ENCODE measurements around the gene BRI3. TPM values are rescaled to one million over a fixed set of nuclear protein-coding genes. Genes with fewer than 3 reads are reported as not detected.
A peak's percentile ranks its signal among the peaks of the same experiment; 100 is the strongest.

BRI3 gene
- polyA plus RNA-seq, 3 donors: 80.7 to 98.3 (median 89.0) TPM

GRCh38 chr7:98251601-98252424 is 29.7 kb upstream of the BRI3 start, which contains the start of gene TECPR1:
Gene TECPR1, minus strand, starts transcription at chr7:98252232. Its CDS starts 6,086 bp downstream, at chr7:98246146.
- peak; percentile 62 to 85 (median 70) for DNase-seq (ENCODE audit: low read depth in 3 of 3, low spot score in 2 of 3)

DNA sequence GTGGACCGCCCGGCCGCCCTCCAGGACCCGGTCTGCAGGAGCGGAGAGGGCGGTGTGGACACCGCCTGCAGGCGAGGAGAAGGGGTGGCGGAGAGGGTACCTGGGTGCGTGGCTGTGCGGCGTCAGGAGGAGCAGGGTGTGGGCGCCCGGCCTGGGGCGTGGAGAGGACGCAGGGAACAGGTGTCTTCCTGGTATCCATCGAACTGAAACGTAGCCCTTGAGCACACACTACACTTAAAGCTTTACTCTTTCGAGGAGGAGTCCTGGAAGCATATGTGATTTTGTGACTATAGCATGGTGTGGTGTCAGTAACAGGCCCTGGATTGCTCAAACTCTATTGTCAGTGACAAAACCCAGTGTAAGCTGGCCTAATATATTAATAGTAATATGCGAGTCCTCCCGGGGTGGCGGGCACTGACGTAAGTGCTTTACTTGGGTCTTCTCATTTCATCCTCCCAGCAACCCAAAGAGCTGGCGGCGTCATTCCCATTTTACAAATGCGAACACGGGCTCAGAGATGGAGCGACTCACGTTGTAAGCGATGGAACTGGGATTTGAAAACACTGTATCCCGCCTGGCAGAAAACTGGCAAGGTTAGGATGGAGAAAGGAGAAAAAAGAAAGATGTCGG is 28.9 kb upstream of the BRI3 start:
- DNase-seq (ENCODE audit: low read depth in 3 of 3, low spot score in 2 of 3): no peak

- no peak for DNase-seq (ENCODE audit: low read depth in 3 of 3, low spot score in 2 of 3)
Measured at GRCh38 chr7:98254516-98254915, 27.0 kb upstream of the BRI3 start.

DNA sequence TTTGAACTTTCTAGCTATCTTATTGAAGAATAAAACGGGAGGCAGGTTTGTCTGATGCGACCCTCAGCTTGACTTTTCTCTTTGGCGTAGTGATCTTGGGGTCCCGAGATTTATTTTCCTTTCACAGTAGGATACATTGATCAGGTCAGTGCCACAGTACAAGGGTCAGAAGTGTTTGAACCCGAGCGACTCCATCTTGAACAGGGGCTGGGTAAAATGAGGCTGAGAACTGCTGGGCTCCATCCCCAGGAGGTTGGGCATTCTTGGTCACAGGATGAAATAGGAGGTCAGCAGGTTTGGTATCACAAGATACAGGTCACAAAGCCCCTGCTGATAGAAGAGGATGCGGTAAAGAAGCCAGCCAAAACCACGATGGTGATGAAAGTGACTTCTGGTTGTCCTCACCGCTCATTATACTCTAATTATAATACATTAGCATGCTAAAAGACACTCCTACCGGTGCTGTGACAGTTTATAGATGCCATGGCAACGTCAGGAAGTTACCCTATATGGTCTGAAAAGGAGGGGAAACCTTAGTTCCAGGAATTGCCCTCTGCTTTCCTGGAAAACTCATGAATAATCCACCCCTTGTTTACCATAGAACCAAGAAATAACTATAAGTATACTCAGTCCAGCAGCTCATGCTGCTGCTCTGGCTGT is 26.4 kb upstream of the BRI3 start:
- DNase-seq (ENCODE audit: low read depth in 3 of 3, low spot score in 2 of 3): no peak

GRCh38 chr7:98256431-98256830 is 25.1 kb upstream of the BRI3 start:
- DNase-seq (ENCODE audit: low read depth in 3 of 3, low spot score in 2 of 3): no peak

DNA sequence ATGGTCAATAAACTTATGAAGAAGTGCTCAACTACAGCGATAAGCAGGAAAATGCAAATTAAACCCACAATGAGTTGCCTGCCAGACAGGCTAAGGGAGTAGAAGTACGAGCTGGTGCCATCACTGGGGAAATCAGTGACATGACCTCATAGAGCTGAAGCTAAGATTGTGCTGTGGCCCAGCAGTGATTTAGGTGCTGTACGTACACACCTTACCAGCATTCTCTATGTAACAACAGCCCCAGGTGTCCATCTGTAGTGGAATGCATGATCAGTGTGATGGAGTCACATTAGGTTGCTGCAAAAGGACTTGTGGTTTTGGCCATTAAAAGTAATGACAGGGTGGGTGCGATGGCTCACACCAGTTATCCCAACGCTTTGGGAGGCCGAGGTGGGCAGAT is 23.8 kb upstream of the BRI3 start:
- no peak for DNase-seq (ENCODE audit: low read depth in 3 of 3, low spot score in 2 of 3)

DNA sequence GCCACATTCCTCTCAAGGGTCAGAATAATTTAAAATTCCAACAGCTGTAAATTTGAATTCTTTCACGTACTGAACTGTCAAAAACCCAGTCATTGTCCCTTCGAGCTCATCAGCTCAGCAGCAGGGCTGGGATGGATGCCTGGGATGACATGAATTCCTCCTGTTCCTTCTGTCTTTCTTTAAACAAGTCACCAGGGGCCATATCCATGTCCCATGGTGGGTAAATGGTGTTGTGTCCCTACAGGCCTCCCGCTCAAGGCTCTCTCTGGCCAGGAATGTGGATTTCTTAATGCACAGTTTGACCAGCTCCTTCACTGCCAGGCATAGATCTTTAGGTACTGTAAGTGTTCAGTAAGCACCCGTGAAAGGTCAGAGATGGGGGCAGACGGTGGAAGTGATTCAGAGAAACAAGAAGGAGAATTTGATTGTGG is 15.6 kb upstream of the BRI3 start:
- no peak for DNase-seq (ENCODE audit: low read depth in 3 of 3, low spot score in 2 of 3)

DNA sequence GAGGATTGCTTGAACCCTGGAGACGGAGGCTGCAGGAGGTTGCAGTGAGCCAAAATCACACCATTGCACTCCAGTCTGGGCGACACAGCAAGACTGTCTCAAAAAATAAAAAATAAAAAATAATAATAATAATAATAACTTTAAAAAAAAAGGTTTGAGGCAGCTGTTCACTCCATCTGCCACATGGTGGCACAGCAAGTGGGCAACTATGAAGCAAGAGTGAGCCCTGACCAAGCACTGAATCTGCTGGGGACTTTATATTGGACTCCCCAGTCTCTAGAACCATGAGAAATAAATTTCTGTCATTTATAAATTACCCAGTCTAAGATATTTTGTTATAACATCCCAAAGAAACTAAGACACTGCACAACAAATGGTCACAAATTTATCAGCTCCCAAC is 14.6 kb upstream of the BRI3 start:
- no peak for DNase-seq (ENCODE audit: low read depth in 3 of 3, low spot score in 2 of 3)

DNA sequence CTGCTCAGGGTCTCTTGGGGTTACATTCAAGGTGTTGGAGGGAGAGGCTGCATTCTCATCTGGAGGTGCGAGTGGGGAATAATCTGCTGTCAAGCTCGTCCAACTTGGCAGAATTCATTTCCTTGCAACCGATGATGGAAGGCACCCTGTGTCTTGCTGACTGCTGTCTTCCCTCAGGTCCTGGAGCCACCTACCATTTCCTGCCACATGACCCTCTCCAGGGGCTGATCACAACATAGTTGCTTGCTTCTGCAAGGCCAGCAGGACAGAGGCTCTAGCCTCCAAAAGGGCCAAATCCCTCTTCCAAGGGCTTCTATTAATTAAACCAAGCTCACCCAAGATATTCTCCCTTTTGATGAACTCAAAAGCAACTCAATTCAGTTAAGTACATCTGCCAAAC is 14.2 kb upstream of the BRI3 start:
- DNase-seq (ENCODE audit: low read depth in 3 of 3, low spot score in 2 of 3): no peak

DNA sequence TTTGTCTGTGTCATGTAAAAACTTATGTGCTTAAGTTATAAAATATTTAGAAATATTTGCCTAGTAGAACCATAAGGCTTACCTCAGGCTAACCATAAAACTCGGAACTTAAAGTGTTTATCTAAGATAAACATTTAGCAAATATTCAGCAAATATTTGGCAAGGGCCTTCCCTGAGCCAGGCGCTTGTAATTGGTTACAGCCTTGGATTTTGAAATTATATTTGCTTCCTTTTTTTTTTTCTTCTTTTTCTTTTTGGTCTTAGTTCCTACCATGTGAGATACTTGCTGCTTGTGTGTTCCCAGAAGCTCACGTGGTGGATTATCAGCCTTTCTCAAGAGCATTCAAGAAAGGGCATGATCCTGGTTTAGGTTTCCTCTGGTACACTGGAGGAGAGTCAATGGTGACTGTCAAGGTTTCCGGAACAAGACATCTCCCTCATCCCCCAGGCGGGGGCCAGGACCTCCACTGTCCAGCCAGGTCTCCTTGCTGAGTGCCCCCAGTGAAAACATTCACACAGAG is 5.2 kb upstream of the BRI3 start:
- no peak for DNase-seq (ENCODE audit: low read depth in 3 of 3, low spot score in 2 of 3)

GRCh38 chr7:98278408-98278807 is 3.1 kb upstream of the BRI3 start:
- no peak for DNase-seq (ENCODE audit: low read depth in 3 of 3, low spot score in 2 of 3)

DNA sequence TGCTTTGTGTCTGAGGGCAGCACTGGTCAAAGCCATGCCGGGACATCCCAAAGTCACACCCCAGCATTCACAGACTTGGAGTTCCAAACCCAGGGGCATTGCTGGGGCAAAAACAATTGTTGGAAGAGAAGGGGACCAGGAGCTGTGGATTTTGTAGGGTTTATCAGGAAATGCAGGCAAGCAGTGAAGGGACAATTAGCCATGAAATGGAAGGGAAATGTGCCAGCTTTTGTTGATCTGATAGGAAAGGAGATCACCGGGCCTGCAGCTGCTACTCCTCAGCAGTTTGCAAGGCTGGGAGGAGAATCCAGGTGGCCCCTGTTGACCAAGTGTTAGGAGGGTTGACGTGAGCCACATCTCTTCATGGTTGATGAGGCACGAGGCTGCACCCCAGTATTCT is 2.5 kb upstream of the BRI3 start:
- no peak for DNase-seq (ENCODE audit: low read depth in 3 of 3, low spot score in 2 of 3)

DNA sequence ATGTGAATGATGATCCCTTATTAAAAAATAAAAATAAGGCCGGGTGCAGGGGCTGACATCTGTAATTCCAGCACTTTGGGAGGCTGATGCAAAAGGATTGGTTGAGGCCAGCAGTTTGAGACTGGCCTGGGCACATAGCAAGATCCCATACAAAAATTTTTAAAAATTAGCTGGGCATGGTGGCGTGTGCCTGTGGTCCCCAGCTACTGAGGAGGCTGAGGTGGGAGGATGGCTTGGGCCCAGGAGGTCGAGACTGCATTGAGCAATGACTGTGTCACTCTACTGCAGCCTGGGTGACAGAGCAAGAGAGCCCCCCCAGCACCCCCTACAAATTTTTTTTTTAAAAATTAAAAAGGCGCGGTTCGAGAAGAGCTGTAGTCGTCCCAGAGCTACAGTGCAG is 1.2 kb upstream of the BRI3 start:
- no peak for DNase-seq (ENCODE audit: low read depth in 3 of 3, low spot score in 2 of 3)

DNA sequence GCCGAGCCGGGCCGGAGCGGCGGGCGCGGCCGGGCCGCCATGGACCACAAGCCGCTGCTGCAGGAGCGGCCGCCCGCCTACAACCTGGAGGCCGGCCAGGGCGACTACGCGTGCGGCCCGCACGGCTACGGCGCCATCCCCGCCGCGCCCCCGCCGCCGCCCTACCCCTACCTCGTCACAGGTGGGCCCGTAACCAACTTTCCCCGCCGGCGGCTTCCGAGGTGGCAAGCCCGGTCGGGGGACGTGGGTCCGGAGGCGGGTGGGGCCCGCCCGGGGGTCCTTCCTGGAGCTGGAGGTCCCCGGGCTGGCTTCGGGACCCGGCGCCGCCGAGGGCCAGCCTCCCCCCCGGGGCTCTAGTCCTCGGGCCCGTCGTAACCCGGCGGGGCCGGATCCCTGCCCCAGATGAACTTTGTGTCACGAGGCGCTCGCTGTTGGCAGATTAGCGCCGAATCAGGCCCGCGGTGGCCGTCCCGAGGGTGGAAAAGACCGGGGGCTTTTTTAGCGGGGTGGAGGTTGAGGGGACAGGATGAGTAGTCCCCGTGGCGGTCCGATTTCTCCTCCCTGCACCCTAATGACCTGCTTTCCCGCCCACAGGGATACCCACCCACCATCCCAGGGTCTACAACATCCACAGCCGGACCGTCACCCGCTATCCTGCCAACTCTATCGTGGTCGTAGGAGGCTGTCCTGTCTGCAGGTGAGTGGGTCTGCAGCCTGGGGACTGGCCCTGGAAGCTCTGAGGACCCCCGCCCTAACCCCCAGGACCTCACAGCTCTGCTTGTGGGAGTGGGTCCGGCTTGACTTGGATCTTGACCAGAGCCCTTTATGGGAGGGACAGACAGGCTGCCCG is 496 bp downstream of the BRI3 start:
- no peak for DNase-seq (ENCODE audit: low read depth in 3 of 3, low spot score in 2 of 3)

- DNase-seq (ENCODE audit: low read depth in 3 of 3, low spot score in 2 of 3): no peak
Measured at GRCh38 chr7:98282703-98283102, 1.2 kb downstream of the BRI3 start.

GRCh38 chr7:98283127-98283886 is 1.8 kb downstream of the BRI3 start:
- DNase-seq (ENCODE audit: low read depth in 3 of 3, low spot score in 2 of 3): no peak

DNA sequence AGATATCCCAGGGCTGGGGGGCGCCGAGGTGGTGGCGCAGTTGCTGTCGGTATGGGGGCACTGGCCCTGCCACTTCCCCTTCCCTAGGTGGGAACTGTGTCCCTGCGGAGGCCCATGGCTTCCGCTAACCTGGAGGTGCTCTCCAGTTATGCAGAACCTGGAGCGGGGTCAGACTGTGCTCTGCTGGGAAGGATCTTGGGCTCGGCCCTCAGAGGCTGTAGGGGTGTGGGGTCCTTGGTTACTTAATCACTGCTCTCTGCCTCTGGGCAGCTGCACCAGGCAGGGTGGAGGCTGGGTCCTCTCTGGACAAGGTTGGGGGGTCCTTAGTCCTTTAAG is 2.4 kb downstream of the BRI3 start:
- no peak for DNase-seq (ENCODE audit: low read depth in 3 of 3, low spot score in 2 of 3)

GRCh38 chr7:98284335-98285036 is 3.0 kb downstream of the BRI3 start:
- no peak for DNase-seq (ENCODE audit: low read depth in 3 of 3, low spot score in 2 of 3)
